ENCODE results near the gene ACACA.

Gene ACACA

DNA sequence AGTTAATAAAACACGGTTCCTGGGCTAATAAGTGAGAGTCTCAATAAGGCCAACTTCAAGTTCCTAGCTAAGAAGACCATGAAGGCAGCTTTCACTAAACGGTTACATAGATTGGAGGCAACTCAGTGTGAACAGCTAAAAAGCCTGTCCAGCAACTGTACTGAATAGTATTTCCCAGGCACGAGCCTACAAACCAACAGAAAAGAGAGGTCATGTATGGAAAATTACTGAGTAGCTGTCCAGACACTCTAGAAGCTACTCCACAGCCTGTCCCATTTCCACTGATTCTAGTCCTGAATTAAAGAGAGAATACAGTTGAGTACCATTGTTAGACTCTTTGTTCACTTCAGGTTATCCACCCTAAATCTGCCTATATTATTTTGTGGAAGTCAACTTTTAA is 67.3 kb downstream of the ACACA start:
- POLR2A ChIA-PET (ENCODE audit: low non-redundant PET), result no interaction called here
- CTCF ChIA-PET, result no interaction called here
- TF ChIP-seq, protein P1, sequence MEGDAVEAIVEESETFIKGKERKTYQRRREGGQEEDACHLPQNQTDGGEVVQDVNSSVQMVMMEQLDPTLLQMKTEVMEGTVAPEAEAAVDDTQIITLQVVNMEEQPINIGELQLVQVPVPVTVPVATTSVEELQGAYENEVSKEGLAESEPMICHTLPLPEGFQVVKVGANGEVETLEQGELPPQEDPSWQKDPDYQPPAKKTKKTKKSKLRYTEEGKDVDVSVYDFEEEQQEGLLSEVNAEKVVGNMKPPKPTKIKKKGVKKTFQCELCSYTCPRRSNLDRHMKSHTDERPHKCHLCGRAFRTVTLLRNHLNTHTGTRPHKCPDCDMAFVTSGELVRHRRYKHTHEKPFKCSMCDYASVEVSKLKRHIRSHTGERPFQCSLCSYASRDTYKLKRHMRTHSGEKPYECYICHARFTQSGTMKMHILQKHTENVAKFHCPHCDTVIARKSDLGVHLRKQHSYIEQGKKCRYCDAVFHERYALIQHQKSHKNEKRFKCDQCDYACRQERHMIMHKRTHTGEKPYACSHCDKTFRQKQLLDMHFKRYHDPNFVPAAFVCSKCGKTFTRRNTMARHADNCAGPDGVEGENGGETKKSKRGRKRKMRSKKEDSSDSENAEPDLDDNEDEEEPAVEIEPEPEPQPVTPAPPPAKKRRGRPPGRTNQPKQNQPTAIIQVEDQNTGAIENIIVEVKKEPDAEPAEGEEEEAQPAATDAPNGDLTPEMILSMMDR (conservative IDR thresholded peaks at IDR 0.05; ENCODE audit: low read depth), result no peak
- no peak for DNase-seq (ENCODE audit: low spot score)
- H3K27ac ChIP-seq, result no peak overlapping the region

DNA sequence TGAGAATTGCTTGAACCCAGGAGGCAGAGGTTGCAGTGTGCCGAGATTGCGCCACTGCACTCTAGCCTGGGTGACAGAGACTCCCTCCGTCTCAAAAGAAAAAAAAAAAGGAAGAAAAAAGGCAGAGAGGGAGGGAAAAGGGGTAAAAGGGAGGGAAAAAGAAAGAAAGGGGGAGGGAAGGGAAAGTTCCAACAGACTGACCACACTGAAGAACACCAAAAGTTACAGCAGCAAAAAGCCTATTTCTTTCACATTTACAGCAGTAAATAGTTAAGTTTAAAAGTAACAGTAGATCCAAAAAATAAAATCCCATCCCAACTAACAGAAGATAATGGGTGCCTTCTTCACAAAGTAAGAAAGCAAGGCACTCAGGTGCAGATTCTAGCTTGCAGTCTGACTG is 67.8 kb downstream of the ACACA start:
- no peak for DNase-seq (ENCODE audit: low spot score)
- ChIA-PET POLR2A (ENCODE audit: low non-redundant PET) (no interaction called here), CTCF (no interaction called here)
- TF ChIP-seq, protein P1 (conservative IDR thresholded peaks at IDR 0.05; ENCODE audit: low read depth), result no peak
- H3K27ac ChIP-seq, result 0 out of 2 replicates have a peak overlapping the region, but pooled peaks have one; percentile 12

DNA sequence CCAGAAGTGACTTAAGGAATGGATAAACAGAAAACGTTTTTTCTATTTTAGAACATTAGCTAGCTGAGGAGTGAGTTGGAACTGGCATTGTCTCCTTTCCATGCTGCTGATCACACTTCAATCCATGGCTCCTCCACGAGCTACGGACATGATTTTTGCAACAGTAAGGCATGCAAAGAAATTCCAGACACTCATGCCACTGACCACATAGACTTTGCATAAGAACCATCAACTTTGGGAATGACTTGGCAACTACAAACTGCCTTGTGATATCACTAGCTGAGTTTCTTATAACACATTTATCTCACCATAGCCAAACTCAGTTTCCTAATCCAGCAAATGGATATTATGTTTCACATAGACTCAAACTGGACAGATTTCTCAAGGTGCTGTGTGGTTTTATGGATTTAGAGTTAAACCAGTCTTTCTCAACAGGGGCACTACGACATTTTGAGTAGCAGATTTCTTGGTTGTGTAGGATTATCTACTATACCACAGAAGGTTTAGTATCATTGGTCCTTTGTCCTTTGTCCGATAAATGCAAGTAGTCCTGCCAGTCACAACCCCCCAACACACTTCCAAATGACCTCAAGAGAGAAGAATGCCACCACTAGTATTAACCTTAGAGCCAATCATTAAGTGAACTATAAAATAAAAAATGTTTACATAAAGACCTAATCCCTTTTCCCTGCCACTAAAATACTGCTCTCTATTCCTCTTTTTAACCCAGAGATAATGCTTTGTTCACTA is 79.1 kb downstream of the ACACA start:
- CTCF ChIA-PET, result no interaction called here
- no peak for DNase-seq (ENCODE audit: low spot score)
- TF ChIP-seq, protein P1 (conservative IDR thresholded peaks at IDR 0.05; ENCODE audit: low read depth), result no peak
- no peak overlapping the region for H3K27ac ChIP-seq
- POLR2A ChIA-PET (ENCODE audit: low non-redundant PET), result no interaction called here

DNA sequence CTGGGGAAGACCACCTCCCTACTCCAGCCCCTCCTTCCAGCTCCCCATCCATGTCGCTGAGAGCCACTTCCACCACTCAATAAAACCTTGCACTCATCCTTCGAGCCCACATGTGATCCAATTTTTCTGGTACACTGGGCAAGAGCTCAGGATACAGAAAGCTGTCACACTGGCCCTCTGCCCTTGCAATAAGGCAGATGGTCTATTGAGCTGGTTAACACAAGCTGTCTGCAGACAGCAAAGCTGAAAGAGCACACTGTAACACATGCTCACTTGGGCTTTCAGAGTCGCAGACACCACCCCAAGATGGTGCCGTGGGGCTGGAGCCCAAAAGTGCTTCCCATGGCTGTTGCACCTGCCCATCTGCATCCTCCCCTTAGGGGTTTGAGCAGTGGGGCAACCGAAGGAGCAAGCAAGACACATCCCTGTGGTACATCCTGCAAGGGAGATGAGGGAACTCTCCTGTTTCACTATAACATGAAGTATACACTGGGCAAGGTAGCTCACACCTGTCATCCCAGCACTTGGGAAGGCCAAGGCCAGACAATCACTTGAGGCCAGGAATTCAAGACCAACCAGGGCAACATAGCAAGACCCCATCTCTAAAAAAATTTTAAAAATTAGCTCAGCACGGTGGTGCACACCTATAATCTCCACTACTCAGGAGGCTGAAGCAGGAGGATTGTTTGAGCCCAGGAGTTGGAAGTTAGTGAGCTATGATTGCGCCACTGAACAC is 83.6 kb downstream of the ACACA start:
- no peak for DNase-seq (ENCODE audit: low spot score)
- peak overlapping the region; percentile 28 for H3K27ac ChIP-seq
- POLR2A ChIA-PET (ENCODE audit: low non-redundant PET), result no interaction called here
- TF ChIP-seq, protein P1 (conservative IDR thresholded peaks at IDR 0.05; ENCODE audit: low read depth), result no peak
- CTCF ChIA-PET, result interaction anchor here (0.6 to 0.7 kb wide), 2 partner anchors 25 to 561 kb away, joined by 4 to 5 read pairs; no protein-coding TSS in a partner anchor

DNA sequence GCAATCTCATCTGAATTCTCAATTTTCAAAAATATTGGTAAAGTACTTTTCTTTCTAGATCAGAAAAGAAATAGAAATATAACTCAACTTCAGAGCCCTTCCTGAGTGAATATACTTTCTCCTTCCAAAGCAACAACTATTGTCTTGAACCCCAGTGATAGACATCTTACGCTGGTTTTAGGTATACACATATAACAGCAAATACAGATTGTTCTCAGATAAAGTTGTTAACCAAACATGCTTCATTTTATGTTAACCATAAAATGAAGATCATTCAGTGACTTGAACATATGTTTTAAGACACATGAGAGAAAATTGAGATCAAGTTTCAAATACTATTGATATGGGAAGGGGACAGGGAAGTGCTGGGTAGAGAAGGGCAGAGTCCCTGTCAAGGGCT is 84.5 kb downstream of the ACACA start:
- ChIA-PET POLR2A (ENCODE audit: low non-redundant PET) (no interaction called here), CTCF (no interaction called here)
- TF ChIP-seq, protein P1 (conservative IDR thresholded peaks at IDR 0.05; ENCODE audit: low read depth), result no peak
- H3K27ac ChIP-seq, result no peak overlapping the region
- no peak for DNase-seq (ENCODE audit: low spot score)

DNA sequence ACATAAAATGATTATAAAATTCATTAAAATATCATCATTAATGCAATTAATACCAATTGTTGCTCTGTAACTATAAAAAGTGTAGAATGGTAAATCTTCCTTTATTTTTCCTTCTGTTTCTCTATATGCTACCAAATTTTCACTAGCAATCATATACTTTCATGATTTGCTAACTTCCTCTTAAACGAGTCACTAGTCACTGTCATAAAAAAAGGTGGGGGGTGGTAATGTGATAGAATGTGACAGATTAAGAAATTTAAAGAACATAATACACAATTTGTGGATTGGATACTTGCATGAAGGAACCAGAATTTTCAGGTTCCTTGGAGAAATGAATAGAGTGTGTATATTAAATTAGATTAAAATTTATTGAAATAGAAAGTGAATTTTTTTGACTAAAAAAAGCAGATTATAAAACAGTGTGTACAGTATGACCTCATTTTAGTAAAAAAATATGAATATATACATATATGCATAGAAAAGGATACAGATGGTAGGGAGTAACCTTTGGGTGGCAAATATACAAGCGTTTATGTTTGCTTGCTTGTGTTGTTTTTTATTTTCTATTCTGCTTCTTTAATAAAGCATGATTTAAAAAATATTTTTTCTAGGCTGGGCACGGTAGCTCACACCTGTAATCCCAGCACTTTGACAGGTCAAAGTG is 87.6 kb downstream of the ACACA start:
- DNase-seq (ENCODE audit: low spot score), result no peak
- ChIA-PET POLR2A (ENCODE audit: low non-redundant PET) (no interaction called here), CTCF (interaction anchor here (0.5 kb wide), 1 partner anchor 13 kb away, joined by 3 read pairs; no protein-coding TSS in a partner anchor)
- TF ChIP-seq, protein P1 (conservative IDR thresholded peaks at IDR 0.05; ENCODE audit: low read depth), result no peak
- H3K27ac ChIP-seq, result 0 out of 2 replicates have a peak overlapping the region, but pooled peaks have one; percentile 28
